NB4 (cell line): ENCODE measurements around the gene AGBL4.
A peak's percentile ranks its signal among the peaks of the same experiment; 100 is the strongest.
"Not testable (repeated sequence)": the region's sequence is repeated elsewhere in the genome, so short reads cannot be mapped to it uniquely, and the experiment has no call there.

Experiments
- DNase-seq: peaks from one replicate; pipeline ENCODE4 v3.0.0; 2010; ENCODE audit warnings: low read depth
- H3K4me3 ChIP-seq: one replicate; pipeline ENCODE4 v1.5.1; 2011; ENCODE audit warnings: mild to moderate bottlenecking, low read depth, low read length, moderate library complexity
- CTCF ChIP-seq: IDR thresholded peaks from one replicate; pipeline ENCODE4 v1.5.1; 2012; ENCODE audit warnings: low read depth, low read length
- MAX ChIP-seq: IDR thresholded peaks from 2 replicates; pipeline ENCODE4 v1.6.1; 2011; ENCODE audit warnings: low read depth, low read length
- MYC ChIP-seq: IDR thresholded peaks from 2 replicates; pipeline ENCODE4 v1.6.1; 2011; ENCODE audit warnings: low read depth, low read length
- POLR2A ChIP-seq: IDR thresholded peaks from 2 replicates; pipeline ENCODE4 v1.6.1; 2011; ENCODE audit warnings: mild to moderate bottlenecking; ENCODE audit not compliant: insufficient read length; ENCODE audit errors: extremely low read depth

Gene AGBL4

GRCh38 chr1:49817681-49818080, 206.1 kb downstream of the AGBL4 start:
- TF ChIP-seq MYC = no peak
- no peak for TF ChIP-seq CTCF
- TF ChIP-seq POLR2A = no peak
- TF ChIP-seq MAX = no peak
- DNase-seq = no peak
- no peak overlapping the region for H3K4me3 ChIP-seq

- not testable (repeated sequence) for DNase-seq
These were observed 236.7 kb downstream of the AGBL4 start for GRCh38 chr1:49787013-49787412.

GRCh38 chr1:49765034-49765433, 258.7 kb downstream of the AGBL4 start:
- peak; percentile 25 for DNase-seq
- TF ChIP-seq CTCF (peak; percentile 33), MYC (no peak), POLR2A (no peak)

More at GRCh38 chr1:49787013-49787412, 236.7 kb downstream of the AGBL4 start:
- not testable (repeated sequence) for H3K4me3 ChIP-seq

GRCh38 chr1:49738118-49738517, 285.6 kb downstream of the AGBL4 start:
- not testable (repeated sequence) for DNase-seq

More at GRCh38 chr1:49765034-49765433, 258.7 kb downstream of the AGBL4 start:
- no peak overlapping the region for H3K4me3 ChIP-seq

GRCh38 chr1:49728377-49728776, 295.4 kb downstream of the AGBL4 start:
- TF ChIP-seq MYC (no peak), MAX (no peak), POLR2A (no peak), CTCF (no peak)
- no peak for DNase-seq
- H3K4me3 ChIP-seq = no peak overlapping the region

More at GRCh38 chr1:49738118-49738517, 285.6 kb downstream of the AGBL4 start:
- H3K4me3 ChIP-seq = not testable (repeated sequence)

GRCh38 chr1:49723662-49724061, 300.1 kb downstream of the AGBL4 start:
- no peak for DNase-seq
- no peak overlapping the region for H3K4me3 ChIP-seq
- no peak for TF ChIP-seq MYC
- no peak for TF ChIP-seq MAX
- no peak for TF ChIP-seq CTCF
- TF ChIP-seq POLR2A = no peak

GRCh38 chr1:49694251-49694827, 329.4 kb downstream of the AGBL4 start:
- no peak overlapping the region for H3K4me3 ChIP-seq
- DNase-seq = no peak
- TF ChIP-seq MYC (no peak), MAX (no peak), CTCF (no peak), POLR2A (no peak)
